ENCODE results near the gene ST6GAL1.

GRCh38 chr3:186929186-186929585 lies 1.1 kb upstream of the ST6GAL1 start:
- TF ChIP-seq CTCF (conservative IDR thresholded peaks at IDR 0.05; ENCODE audit: low read depth, low read length) (no peak), RFX5 (IDR thresholded peaks at IDR 0.05; ENCODE audit: low read depth, low read length) (no peak), RAD21 (IDR thresholded peaks at IDR 0.05; ENCODE audit: low read length) (no peak), SMC3 (IDR thresholded peaks at IDR 0.05; ENCODE audit: low read depth, low read length) (no peak), CEBPB (IDR thresholded peaks at IDR 0.05; ENCODE audit: low read depth, low read length) (no peak), FOS (IDR thresholded peaks at IDR 0.05; ENCODE audit: low read depth, low read length) (no peak), POLR2A (IDR thresholded peaks at IDR 0.05; ENCODE audit: low read depth, low read length) (no peak), BHLHE40 (IDR thresholded peaks at IDR 0.05; ENCODE audit: low read depth, low read length) (no peak), RCOR1 (IDR thresholded peaks at IDR 0.05; ENCODE audit: insufficient replicate concordance, low read length) (no peak), MXI1 (IDR thresholded peaks at IDR 0.05; ENCODE audit: borderline replicate concordance, low read depth, low read length) (no peak), USF2 (IDR thresholded peaks at IDR 0.05; ENCODE audit: low read depth, low read length) (no peak), MAZ (IDR thresholded peaks at IDR 0.05; ENCODE audit: borderline replicate concordance, low read depth, low read length) (no peak), CHD1 (IDR thresholded peaks at IDR 0.05; ENCODE audit: low read depth, low read length) (no peak), NFE2L2 (IDR thresholded peaks at IDR 0.05; ENCODE audit: low read depth, low read length) (no peak)
